CD14-positive monocyte (primary cell): ENCODE results near the gene CCBE1. TPM values are rescaled to one million over a fixed set of nuclear protein-coding genes. Genes with fewer than 3 reads are reported as not detected.

ENCODE experiments used
- DNase-seq, 3 donors: peaks; one replicate each; pipeline ENCODE4 v3.0.0-alpha.2; 2011 to 2022
- H2AFZ ChIP-seq: 2 replicates; pipeline ENCODE4 v1.6.0; 2012; ENCODE audit warnings: mild to moderate bottlenecking, low read depth, low read length, inconsistent platforms; ENCODE audit not compliant: insufficient read depth, poor library complexity, severe bottlenecking
- H3K27ac ChIP-seq, 2 donors: 1 replicate in 1 of 2; 2 replicates in 1 of 2; pipeline ENCODE4 v1.5.1; 2012 to 2013; ENCODE audit warnings: low read length in 2 of 2, control low read depth in 1 of 2, inconsistent platforms in 1 of 2, low read depth in 1 of 2, mild to moderate bottlenecking in 1 of 2
- H3K27me3 ChIP-seq, 2 donors: one replicate each; pipeline versions ENCODE4 v1.6.0 to v1.6.1; 2011 to 2013; ENCODE audit warnings: low read length in 2 of 2; ENCODE audit not compliant: control insufficient read depth in 2 of 2, insufficient read depth in 2 of 2
- H3K36me3 ChIP-seq, 2 donors: replicated peaks in 1 of 2; 1 replicate in 1 of 2; 2 replicates in 1 of 2; pipeline versions ENCODE4 v1.5.1 to v1.6.1; 2012 to 2013; ENCODE audit warnings: low read length in 2 of 2, control low read depth in 1 of 2, inconsistent platforms in 1 of 2, mild to moderate bottlenecking in 1 of 2; ENCODE audit not compliant: insufficient read depth in 2 of 2, control insufficient read depth in 1 of 2
- H3K4me1 ChIP-seq, 2 donors: 1 replicate in 1 of 2; 2 replicates in 1 of 2; pipeline versions ENCODE4 v1.5.1 to v1.6.1; 2012 to 2013; ENCODE audit warnings: low read length in 2 of 2, control low read depth in 1 of 2, inconsistent platforms in 1 of 2, mild to moderate bottlenecking in 1 of 2, moderate library complexity in 1 of 2; ENCODE audit not compliant: insufficient read depth in 2 of 2, control insufficient read depth in 1 of 2
- H3K4me2 ChIP-seq: replicated peaks from 2 replicates; pipeline ENCODE3; 2012; ENCODE audit warnings: low read length, moderate library complexity, mild to moderate bottlenecking; ENCODE audit not compliant: poor library complexity, severe bottlenecking; ENCODE audit errors: extremely low read depth
- H3K4me3 ChIP-seq, 3 experiments: fragments of 200-600 bp in 1 of 3; sonication (generic) in 1 of 3; replicated peaks in 1 of 3; 1 replicate in 2 of 3; 2 replicates in 1 of 3; pipeline ENCODE4 v1.5.1; 2011 to 2013; ENCODE audit warnings: low read length in 3 of 3, mild to moderate bottlenecking in 3 of 3, control low read depth in 2 of 3, low read depth in 2 of 3, inconsistent platforms in 1 of 3, moderate library complexity in 1 of 3
- H3K79me2 ChIP-seq: 2 replicates; pipeline ENCODE4 v1.6.0; 2012; ENCODE audit warnings: mild to moderate bottlenecking, control low read depth, inconsistent platforms, low read length, moderate library complexity; ENCODE audit not compliant: insufficient read depth
- H3K9ac ChIP-seq: 2 replicates; pipeline ENCODE4 v1.6.0; 2017; ENCODE audit warnings: low read length, mild to moderate bottlenecking; ENCODE audit not compliant: insufficient read depth, poor library complexity, severe bottlenecking
- H3K9me3 ChIP-seq, 2 donors: replicated peaks in 1 of 2; 1 replicate in 1 of 2; 2 replicates in 1 of 2; pipeline versions ENCODE4 v1.5.1 to v1.6.1; 2012 to 2013; ENCODE audit warnings: low read length in 2 of 2, control low read depth in 1 of 2; ENCODE audit not compliant: control insufficient read depth in 1 of 2, insufficient read depth in 1 of 2
- H4K20me1 ChIP-seq: 2 replicates; pipeline ENCODE4 v1.6.0; 2012; ENCODE audit warnings: mild to moderate bottlenecking, low read length, control low read depth, moderate library complexity; ENCODE audit not compliant: insufficient read depth
- H3K27ac Mint-ChIP-seq, 7 donors: one replicate each; pipeline ENCODE4 v1.8.0; 2020; ENCODE audit warnings: mild to moderate bottlenecking in 7 of 7, mixed read lengths in 7 of 7, moderate library complexity in 6 of 7, inconsistent platforms in 2 of 7
- H3K27me3 Mint-ChIP-seq, 3 donors: one replicate each; pipeline ENCODE4 v1.8.0; 2021 to 2022; ENCODE audit warnings: low read depth in 3 of 3, mild to moderate bottlenecking in 3 of 3, mixed read lengths in 3 of 3, moderate library complexity in 3 of 3, inconsistent platforms in 1 of 3
- H3K36me3 Mint-ChIP-seq, 2 donors: one replicate each; pipeline ENCODE4 v1.8.0; 2020; ENCODE audit warnings: mixed read lengths in 2 of 2, inconsistent platforms in 1 of 2, mild to moderate bottlenecking in 1 of 2
- H3K4me1 Mint-ChIP-seq: one replicate; pipeline ENCODE4 v1.8.0; 2020; ENCODE audit warnings: mild to moderate bottlenecking, mixed read lengths
- H3K4me3 Mint-ChIP-seq, 2 donors: one replicate each; pipeline ENCODE4 v1.8.0; 2020; ENCODE audit warnings: mild to moderate bottlenecking in 2 of 2, mixed read lengths in 2 of 2, moderate library complexity in 1 of 2
- H3K9me3 Mint-ChIP-seq, 7 donors: one replicate each; pipeline ENCODE4 v1.8.0; 2020 to 2022; ENCODE audit warnings: mixed read lengths in 7 of 7, mild to moderate bottlenecking in 6 of 7, moderate library complexity in 6 of 7, inconsistent platforms in 2 of 7
- CTCF ChIP-seq: fragments of 200-600 bp; IDR thresholded peaks from one replicate; pipeline ENCODE4 v1.8.0; 2022; ENCODE audit warnings: antibody characterized with exemption, mild to moderate bottlenecking
- WGBS: methylation state at CpG from one replicate; pipeline ENCODE4 v1.1.5; 2013; ENCODE audit warnings: missing lambda C conversion rate; ENCODE audit not compliant: insufficient coverage; 5-methylcytosine and 5-hydroxymethylcytosine counted together
- intact Hi-C, 2 donors: fragments of 100-400 bp; cut with micrococcal nuclease; formaldehyde crosslinking; loops; one replicate each; pipeline versions ENCODE4 v1.15.0 to v1.15.1; 2023
- polyA plus RNA-seq, 3 donors: library from polyadenylated mRNA; depleted of rRNA in 1 of 3; unstranded in 2 of 3; stranded (reverse) in 1 of 3; fragments of 300-500 nt in 2 of 3; fragments of >200 nt in 1 of 3; fragmentation: Illumina TruSeq in 2 of 3; gene quantifications; 1 replicate in 2 of 3; 2 replicates in 1 of 3; pipeline ENCODE4 v1.2.3, GENCODE V29; 2012 to 2021

Gene CCBE1
- polyA plus RNA-seq, 3 donors, result not detected

DNA sequence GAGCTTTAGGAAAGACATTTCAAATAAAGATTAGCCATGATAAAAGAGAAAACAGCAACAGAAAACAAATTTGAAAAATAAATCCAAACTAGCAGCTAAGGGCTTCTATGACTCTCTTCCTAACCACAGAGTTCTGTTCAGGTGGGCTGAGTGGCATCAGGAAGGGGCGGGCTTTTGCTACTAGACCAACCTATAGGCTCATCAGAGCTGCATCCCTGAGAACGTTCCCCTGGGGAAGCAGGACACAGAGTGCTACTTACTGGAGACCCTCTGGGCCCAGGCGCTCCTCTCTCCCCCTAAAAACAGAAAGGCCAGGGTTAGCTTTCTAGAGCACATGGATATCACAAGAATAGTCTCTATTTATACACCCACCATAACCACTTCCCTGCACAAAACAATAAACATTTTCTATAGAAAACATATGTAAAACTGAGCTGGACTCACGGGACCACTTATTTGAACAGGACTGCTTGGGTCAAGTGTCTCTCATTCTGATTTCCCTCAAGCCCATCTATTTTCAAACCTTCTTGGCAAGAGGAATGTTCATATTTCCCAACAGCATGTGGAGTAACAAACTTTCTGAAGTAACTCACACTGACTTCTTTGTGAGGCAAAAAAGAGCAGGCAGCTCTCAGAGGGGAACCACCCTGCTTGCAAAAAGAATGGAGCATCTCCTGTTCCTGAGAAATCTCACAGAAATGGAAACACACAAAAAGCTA is 259.2 kb downstream of the CCBE1 start:
- no peaks in the 10 kb centered on the region for H3K36me3 Mint-ChIP-seq
- no peak for TF ChIP-seq CTCF

GRCh38 chr18:59432803-59433597 is 264.2 kb downstream of the CCBE1 start:
- Mint-ChIP-seq H3K4me1 (no peaks in the 10 kb centered on the region), H3K27me3 (peaks cover 1 to 5% (median 3%) of the 10 kb centered on the region in 3 donors), H3K4me3 (no peak overlapping the region), H3K27ac (no peak overlapping the region), H3K9me3 (peaks cover 0 to 3% (median 0%) of the 10 kb centered on the region in 7 donors), H3K36me3 (no peaks in the 10 kb centered on the region)
- 100% methylated on average over 1 of the region's 5 CpGs for WGBS
- no peak overlapping the region for H2AFZ ChIP-seq
- no peaks in the 10 kb centered on the region for H3K27me3 ChIP-seq
- no peaks in the 10 kb centered on the region for H3K79me2 ChIP-seq
- no peak overlapping the region for H3K4me2 ChIP-seq
- intact Hi-C loops, result no loop called here
- no peaks in the 10 kb centered on the region for H3K9me3 ChIP-seq
- no peaks in the 10 kb centered on the region for H4K20me1 ChIP-seq
- H3K9ac ChIP-seq, result no peak overlapping the region
- no peak overlapping the region for H3K4me3 ChIP-seq
- no peaks in the 10 kb centered on the region for H3K4me1 ChIP-seq
- TF ChIP-seq CTCF, result no peak
- H3K36me3 ChIP-seq, result no peaks in the 10 kb centered on the region
- no peak for DNase-seq
- no peak overlapping the region for H3K27ac ChIP-seq

More for the DNA sequence above, 259.2 kb downstream of the CCBE1 start:
- no peak for DNase-seq
- Mint-ChIP-seq H3K27me3 (peaks cover 1 to 6% (median 5%) of the 10 kb centered on the region in 3 donors), H3K27ac (no peak overlapping the region), H3K9me3 (peaks cover 0 to 7% (median 3%) of the 10 kb centered on the region in 7 donors), H3K4me3 (no peak overlapping the region), H3K4me1 (no peaks in the 10 kb centered on the region)
- no peak overlapping the region for H2AFZ ChIP-seq
- 85% methylated on average over 3 of the region's 4 CpGs for WGBS
- H3K79me2 ChIP-seq, result no peaks in the 10 kb centered on the region
- intact Hi-C loops, result no loop called here
- H4K20me1 ChIP-seq, result no peaks in the 10 kb centered on the region
- H3K9ac ChIP-seq, result no peak overlapping the region
- H3K4me1 ChIP-seq, result no peaks in the 10 kb centered on the region
- H3K36me3 ChIP-seq, result no peaks in the 10 kb centered on the region
- H3K27me3 ChIP-seq, result no peaks in the 10 kb centered on the region
- H3K9me3 ChIP-seq, result no peaks in the 10 kb centered on the region
- H3K27ac ChIP-seq, result no peak overlapping the region
- H3K4me2 ChIP-seq, result no peak overlapping the region
- no peak overlapping the region for H3K4me3 ChIP-seq
